GM12874 (cell line): ENCODE measurements around the gene EML4.

Source experiments
- CTCF ChIP-seq: IDR thresholded peaks from 2 replicates; pipeline ENCODE4 v1.5.1; 2011; ENCODE audit warnings: low read depth, mild to moderate bottlenecking, control low read depth, low read length, moderate library complexity; ENCODE audit not compliant: insufficient read depth

Gene EML4

GRCh38 chr2:42281416-42282081 is 112.4 kb downstream of the EML4 start:
- no peak for TF ChIP-seq CTCF

GRCh38 chr2:42284019-42284418 is 114.9 kb downstream of the EML4 start:
- TF ChIP-seq CTCF = no peak

GRCh38 chr2:42286268-42286946 is 117.3 kb downstream of the EML4 start:
- no peak for TF ChIP-seq CTCF

- no peak for TF ChIP-seq CTCF
Measured at GRCh38 chr2:42288811-42289210, 119.7 kb downstream of the EML4 start.

- TF ChIP-seq CTCF = no peak
Measured at GRCh38 chr2:42289222-42289621, 120.1 kb downstream of the EML4 start.

GRCh38 chr2:42290005-42290404 is 120.9 kb downstream of the EML4 start:
- TF ChIP-seq CTCF = no peak

- TF ChIP-seq CTCF = no peak
Measured at GRCh38 chr2:42293019-42293418, 123.9 kb downstream of the EML4 start.
